IMR-90 (cell line): Measurements from ENCODE around the gene SERPINB10.

ENCODE experiments used
- CEBPB ChIP-seq: IDR thresholded peaks from 2 replicates; pipeline ENCODE4 v1.6.1; 2012; ENCODE audit warnings: low read depth, low read length, improper control_type of control experiment
- CHD1 ChIP-seq: IDR thresholded peaks from 2 replicates; pipeline ENCODE4 v1.6.1; 2012; ENCODE audit warnings: low read depth, low read length, improper control_type of control experiment
- MAFK ChIP-seq: IDR thresholded peaks from 2 replicates; pipeline ENCODE4 v1.6.1; 2012; ENCODE audit warnings: low read depth, low read length, improper control_type of control experiment
- MAZ ChIP-seq: IDR thresholded peaks from 2 replicates; pipeline ENCODE4 v1.6.1; 2012; ENCODE audit warnings: low read depth, mild to moderate bottlenecking, low read length, improper control_type of control experiment, moderate library complexity, borderline replicate concordance
- NFE2L2 ChIP-seq: fragments of 150-350 bp; IDR thresholded peaks from 2 replicates; pipeline ENCODE4 v1.6.1; 2016; ENCODE audit warnings: low read depth, mild to moderate bottlenecking, low read length
- POLR2A ChIP-seq: IDR thresholded peaks from 2 replicates; pipeline ENCODE4 v1.6.1; 2012; ENCODE audit warnings: mild to moderate bottlenecking, low read depth, low read length
- RCOR1 ChIP-seq: IDR thresholded peaks from 2 replicates; pipeline ENCODE4 v1.6.1; 2012; ENCODE audit warnings: mild to moderate bottlenecking, low read length, improper control_type of control experiment; ENCODE audit not compliant: insufficient replicate concordance
- SMC3 ChIP-seq: fragments of 150-350 bp; IDR thresholded peaks from 2 replicates; pipeline ENCODE4 v1.6.1; 2016; ENCODE audit warnings: low read depth, mild to moderate bottlenecking, antibody characterized with exemption, low read length, moderate library complexity
- TF ChIP-seq, protein P1 (sequence below): conservative IDR thresholded peaks from 2 replicates; pipeline ENCODE4 v1.5.1; 2012; ENCODE audit warnings: mild to moderate bottlenecking, low read depth, low read length, improper control_type of control experiment
- TF ChIP-seq, protein P2 (sequence below): fragments of 150-350 bp; IDR thresholded peaks from 2 replicates; pipeline ENCODE4 v1.6.1; 2017; ENCODE audit warnings: mild to moderate bottlenecking, antibody characterized with exemption, low read length, low read depth

DNA sequence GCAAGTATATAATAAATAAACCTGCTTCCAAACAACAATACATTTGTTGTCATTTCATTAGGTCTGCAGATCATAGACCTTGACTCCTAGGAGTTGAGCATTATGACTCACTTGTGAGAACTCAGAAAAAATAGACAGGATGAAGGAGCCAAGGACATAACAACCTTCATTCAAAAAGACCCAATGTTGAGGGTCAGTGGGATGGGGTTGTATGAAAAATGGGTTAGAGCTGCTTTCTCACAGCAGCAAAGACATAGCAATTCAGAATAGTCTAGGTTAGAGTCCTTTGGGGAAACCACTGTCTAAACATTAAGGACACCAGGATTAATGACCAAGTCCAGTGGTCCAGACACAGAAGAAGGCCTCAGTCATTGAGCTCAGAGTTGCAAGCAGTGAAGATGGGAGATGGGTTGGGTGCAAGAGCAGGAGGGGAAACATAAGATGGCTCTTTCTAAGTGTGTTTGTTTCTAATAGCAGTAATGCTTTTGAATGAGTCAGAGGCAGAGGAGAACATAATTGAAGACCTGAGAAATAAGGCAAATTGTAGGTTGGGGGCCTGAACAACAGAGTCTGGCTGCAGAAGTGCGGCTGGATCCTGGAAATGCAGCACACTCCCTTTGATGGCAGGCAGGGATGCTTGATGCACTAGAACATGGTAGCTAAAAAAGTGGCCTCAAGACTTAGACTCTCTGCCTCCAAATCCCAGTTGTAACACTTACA lies 3.7 kb upstream of the SERPINB10 start:
- TF ChIP-seq, protein P1, sequence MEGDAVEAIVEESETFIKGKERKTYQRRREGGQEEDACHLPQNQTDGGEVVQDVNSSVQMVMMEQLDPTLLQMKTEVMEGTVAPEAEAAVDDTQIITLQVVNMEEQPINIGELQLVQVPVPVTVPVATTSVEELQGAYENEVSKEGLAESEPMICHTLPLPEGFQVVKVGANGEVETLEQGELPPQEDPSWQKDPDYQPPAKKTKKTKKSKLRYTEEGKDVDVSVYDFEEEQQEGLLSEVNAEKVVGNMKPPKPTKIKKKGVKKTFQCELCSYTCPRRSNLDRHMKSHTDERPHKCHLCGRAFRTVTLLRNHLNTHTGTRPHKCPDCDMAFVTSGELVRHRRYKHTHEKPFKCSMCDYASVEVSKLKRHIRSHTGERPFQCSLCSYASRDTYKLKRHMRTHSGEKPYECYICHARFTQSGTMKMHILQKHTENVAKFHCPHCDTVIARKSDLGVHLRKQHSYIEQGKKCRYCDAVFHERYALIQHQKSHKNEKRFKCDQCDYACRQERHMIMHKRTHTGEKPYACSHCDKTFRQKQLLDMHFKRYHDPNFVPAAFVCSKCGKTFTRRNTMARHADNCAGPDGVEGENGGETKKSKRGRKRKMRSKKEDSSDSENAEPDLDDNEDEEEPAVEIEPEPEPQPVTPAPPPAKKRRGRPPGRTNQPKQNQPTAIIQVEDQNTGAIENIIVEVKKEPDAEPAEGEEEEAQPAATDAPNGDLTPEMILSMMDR, result no peak
- TF ChIP-seq MAZ (no peak), POLR2A (0 out of 2 replicates have a peak, but pooled peaks have one; percentile 19), CEBPB (no peak), SMC3 (no peak), CHD1 (no peak), RCOR1 (no peak), MAFK (no peak), NFE2L2 (no peak)
- TF ChIP-seq, protein P2, sequence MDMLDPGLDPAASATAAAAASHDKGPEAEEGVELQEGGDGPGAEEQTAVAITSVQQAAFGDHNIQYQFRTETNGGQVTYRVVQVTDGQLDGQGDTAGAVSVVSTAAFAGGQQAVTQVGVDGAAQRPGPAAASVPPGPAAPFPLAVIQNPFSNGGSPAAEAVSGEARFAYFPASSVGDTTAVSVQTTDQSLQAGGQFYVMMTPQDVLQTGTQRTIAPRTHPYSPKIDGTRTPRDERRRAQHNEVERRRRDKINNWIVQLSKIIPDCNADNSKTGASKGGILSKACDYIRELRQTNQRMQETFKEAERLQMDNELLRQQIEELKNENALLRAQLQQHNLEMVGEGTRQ, result no peak
